ENCODE measurements around the gene PFKM.
"Not testable (repeated sequence)": the region's sequence is repeated elsewhere in the genome, so short reads cannot be mapped to it uniquely, and the experiment has no call there.

The PFKM gene

GRCh38 chr12:48110691-48111311 lies 8.4 kb upstream of the PFKM start:
- DNase-seq: no peak

DNA sequence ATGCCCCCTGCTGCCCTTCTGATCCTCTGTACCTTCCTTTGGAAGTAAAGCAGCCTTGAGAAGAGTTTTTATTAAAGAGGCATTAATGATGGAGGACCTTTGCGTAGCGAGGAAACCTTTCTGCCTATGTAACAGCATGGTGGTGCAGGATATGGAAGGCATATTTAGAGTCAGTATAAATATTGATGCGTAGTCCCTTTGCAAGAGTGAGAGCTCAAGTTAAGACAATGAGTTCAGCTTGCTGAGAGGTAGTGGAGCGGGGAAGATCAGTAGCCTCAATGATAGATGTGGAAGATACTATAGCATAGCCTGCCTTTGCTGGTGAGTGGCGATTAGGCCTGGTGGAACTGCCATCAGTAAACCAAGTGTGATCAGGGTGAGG lies 7.9 kb upstream of the PFKM start:
- not testable (repeated sequence) for DNase-seq

DNA sequence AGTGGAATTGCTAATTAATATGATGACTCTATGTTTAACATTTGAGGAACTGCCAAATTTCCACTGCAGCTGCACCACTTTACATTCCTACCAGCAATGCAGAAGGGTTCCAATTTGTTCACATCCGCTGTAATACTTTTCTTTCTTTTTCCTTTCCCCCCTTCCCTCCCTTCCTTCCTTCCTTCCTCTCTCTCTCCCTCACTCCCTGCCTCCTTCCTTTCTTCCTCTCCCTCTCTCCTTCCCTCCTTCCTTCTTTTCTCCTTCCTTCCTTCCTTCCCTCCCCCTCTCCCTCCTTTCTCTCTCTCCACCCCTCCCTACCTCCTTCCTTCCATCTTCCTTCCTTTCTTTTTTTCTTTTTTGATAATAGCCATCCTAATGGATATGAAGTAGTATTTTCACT lies 3.2 kb upstream of the PFKM start:
- DNase-seq: no peak

DNA sequence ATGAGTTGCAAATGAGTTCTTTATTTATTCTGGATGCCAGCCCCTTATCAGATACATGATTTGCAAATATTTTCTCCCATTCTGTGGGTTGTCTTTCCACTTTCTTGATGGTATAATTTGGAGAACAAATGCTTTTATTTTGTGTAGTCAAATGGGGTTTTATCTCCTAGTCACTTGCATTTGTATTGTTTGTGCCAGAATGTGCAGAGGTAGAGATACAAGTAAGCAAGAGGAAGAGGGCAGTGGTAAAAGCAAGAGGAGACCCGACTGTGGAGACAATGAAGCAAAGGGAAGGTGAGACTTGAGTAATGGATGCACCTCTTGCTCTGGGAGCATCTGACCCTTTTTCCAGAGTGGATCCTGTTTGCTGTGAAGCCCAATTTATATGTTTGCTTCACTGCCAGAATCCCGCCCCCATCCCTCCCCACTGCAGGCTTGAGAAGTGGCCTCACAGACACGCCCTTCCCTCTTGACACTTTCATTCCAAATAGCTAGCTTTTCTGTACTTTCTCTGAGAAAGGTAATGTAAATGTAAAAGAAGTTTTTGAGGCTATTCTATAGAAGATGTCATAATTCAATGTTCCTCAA lies 786 bp upstream of the PFKM start:
- no peak for DNase-seq

GRCh38 chr12:48119834-48120195 lies 651 bp downstream of the PFKM start:
- peak in 6 of 56 donors; percentile 4 to 24 (median 12) for DNase-seq

GRCh38 chr12:48121522-48121921 lies 2.4 kb downstream of the PFKM start:
- no peak for DNase-seq

- DNase-seq: no peak
These were observed 3.1 kb downstream of the PFKM start for GRCh38 chr12:48122065-48122834.

DNA sequence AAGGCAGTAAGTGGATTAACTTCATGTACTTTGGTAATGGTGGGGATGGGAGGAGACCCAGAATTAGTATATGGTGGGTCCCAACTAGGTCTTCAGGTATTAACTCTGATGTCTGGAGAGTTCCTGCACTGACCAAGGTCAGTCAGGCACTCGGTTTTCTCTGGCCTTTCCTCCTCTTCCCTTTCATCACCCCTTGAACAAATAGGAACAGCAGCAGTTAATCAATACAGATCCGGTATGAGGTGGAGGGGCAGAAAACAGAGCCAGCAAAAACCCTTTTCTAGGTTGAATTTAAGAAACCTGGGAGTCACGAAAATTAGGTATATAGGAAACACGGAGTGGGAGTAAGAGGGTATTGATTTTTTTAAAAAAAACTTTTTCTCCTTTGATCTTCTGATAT lies 4.0 kb downstream of the PFKM start:
- DNase-seq: no peak

DNA sequence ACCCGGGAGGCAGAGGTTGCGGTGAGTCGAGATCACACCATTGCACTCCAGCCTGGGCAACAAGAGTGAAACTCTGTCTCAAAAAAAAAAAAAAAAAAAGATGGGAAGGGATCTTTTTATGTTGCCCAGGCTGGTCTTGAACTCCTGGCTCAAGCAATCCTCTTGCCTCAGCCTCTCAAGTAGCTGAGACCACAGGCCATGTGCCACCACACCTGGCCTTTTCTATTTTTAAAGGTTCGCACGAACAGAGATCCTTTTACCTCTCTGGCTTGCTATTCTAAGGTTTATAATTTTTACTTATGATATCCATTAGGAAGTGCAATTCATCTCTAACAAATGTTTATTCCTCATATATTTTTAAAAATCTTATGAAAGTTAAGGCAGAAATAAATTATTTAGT lies 6.4 kb downstream of the PFKM start:
- DNase-seq: not testable (repeated sequence)

DNA sequence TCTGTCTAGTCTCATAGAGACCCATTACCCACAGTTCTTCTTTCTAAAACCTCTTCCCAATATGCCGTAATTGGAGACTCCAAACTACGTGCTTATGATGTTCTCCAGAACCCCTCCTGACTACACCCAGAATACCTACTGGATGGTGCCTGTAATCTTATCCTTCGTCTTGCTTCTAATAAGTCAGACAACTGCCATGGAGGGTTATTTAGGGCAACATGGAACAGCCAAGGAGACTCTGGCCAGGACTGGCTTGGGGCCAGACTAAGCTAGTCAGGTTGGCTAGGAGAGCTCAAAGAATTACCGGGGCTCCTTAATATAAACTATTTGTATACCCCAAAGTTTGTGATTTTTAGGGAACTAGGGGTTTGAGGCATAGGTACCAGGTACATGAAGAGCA lies 6.8 kb downstream of the PFKM start:
- DNase-seq: peak in 2 of 56 donors; percentile 1 to 20

DNA sequence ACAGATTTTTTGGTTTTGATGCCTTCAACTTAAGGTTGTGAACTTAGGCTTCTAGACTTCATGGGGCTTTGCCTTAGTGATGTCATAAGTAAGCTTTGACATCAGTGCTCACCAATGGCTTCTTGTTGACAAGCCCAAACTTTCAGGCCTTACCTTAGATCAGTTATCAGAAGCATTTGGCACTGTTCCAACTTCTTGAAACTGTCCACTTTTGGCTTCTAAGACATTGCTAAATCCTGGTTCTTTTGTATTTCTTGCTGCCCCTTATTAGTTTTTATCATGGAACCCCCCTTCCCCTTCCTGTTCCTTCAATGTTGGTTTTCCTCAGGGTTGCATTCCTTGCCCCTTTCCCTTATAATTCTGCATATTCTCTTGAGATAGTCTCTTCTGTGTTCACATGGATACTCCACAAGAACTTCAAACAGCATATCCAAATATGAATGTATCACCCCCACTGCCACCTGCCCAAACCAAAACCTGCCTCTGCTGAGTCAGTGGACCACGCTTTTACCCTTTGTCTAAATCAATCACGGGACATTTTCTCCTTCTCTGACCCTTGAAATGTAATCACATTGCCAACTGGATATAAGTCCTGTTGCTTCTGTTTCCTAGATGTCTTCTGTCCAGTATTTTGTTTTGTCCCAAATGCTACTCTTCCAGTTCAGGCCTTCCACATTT lies 7.9 kb downstream of the PFKM start:
- no peak for DNase-seq

DNA sequence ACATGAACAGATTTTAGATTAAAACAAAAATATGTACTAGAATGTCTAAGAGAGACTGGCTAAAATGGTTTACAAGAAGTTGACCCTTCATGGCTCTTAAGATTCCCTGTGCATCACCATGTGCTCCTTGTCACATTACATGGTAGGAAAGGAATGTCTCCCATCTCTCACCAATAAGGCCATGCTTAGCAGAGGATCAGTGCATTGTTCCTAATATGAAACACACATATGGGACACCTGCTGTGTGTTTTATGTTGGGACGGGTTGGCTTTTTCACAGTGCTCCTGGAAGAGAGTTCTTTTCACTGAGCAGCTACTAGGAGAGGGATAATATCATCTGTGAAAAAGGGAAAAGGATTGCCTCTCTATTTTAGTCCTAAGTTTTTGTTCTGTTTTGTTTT lies 9.6 kb downstream of the PFKM start:
- DNase-seq: no peak

DNA sequence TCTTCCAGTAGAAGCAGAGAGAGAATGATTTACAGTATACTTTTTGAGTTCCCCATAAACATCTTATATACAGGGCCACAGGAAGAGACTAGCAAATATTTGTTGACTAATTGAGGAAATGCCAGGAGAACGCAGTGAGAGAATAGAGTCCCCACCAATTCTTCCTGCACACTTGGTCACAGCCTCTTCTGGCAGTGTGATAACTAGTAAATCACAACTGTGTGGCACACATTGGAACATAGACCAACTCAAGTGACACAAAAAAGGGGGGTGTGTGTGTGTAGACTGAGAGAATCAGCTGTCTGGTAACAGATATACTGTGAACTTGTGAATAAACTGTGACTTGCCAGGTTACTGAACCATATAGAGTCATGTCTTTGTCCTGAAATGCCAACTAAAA lies 10.2 kb downstream of the PFKM start:
- no peak for DNase-seq

GRCh38 chr12:48131517-48131916 lies 12.4 kb downstream of the PFKM start:
- DNase-seq: no peak

GRCh38 chr12:48132826-48133225 lies 13.7 kb downstream of the PFKM start:
- no peak for DNase-seq

- no peak for DNase-seq
These were observed 15.9 kb downstream of the PFKM start for GRCh38 chr12:48135027-48135426.

- no peak for DNase-seq
These were observed 23.9 kb downstream of the PFKM start for GRCh38 chr12:48142818-48143674.

DNA sequence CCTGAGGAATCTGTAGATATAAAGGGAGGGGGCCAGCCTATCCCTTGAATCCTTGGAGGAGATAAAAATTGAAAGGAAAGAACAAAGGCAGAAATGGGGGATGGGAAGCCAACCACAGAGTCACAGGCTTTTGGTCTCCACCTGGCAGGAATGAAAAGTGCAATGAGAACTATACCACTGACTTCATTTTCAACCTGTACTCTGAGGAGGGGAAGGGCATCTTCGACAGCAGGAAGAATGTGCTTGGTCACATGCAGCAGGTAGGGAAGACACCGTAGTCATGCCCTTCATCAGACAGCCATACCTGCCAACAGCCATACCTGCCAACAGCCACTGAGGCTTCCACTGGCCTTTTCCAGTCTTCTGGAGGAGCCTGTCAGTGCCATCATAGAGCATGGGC lies 24.7 kb downstream of the PFKM start:
- DNase-seq: no peak

DNA sequence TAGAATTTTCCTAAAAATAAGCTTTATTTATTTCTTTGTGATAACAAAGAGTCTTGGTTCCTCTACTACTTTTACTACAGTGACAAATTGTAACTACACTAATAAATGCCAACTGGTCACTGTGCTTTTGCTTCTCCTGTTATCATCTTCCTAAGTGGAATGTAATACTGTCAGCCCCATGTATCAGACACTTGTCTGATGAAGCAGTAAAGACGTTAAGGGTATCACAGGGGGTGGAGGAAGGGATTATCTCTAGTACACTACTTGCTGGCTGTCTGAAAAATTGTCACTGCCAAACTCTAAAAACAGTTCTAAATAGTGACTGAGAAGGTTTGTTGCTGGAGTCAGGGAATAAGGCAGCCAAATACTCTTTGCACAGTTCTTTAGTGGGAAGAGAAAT lies 26.8 kb downstream of the PFKM start:
- DNase-seq: no peak

- DNase-seq: no peak
These were observed 32.1 kb downstream of the PFKM start for GRCh38 chr12:48151103-48151771.

DNA sequence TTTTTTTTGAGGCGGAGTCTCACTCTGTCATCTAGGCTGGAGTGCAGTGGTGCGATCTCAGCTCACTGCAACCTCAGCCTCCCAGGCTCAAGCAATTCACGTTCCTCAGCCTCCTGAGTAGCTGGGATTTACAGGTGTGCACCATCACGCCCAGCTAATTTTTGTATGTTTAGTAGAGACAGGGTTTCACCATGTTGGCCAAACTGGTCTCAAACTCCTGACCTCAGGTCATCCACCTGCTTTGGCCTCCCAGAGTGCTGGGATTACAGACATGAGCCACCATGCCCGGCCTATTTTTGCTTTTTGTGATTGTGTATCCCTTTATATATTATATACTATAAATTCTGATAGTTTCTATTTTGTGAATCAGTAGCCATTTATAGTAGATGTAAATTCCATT lies 36.6 kb downstream of the PFKM start:
- DNase-seq: not testable (repeated sequence)
